GM23338 (cell line): ENCODE measurements around the gene SIAE. TPM values are rescaled to one million over a fixed set of nuclear protein-coding genes. Genes with fewer than 3 reads are reported as not detected.

Source experiments
- ATAC-seq: fragments of 200-7000 bp; cut with Tn5 transposase; 3 replicates; pipeline ENCODE4 v1.9.1; 2020
- DNase-seq: peaks from one replicate; pipeline ENCODE4 v3.0.0-alpha.2; 2015; ENCODE audit warnings: low spot score
- H2AFZ ChIP-seq: fragments of 200-600 bp; sonication (generic); 2 replicates; pipeline ENCODE4 v1.8.0; 2016; ENCODE audit warnings: antibody characterized with exemption, mild to moderate bottlenecking, moderate library complexity
- H3F3A ChIP-seq: fragments of 200-600 bp; sonication (generic); replicated peaks from 2 replicates; pipeline ENCODE4 v1.8.0; 2017; ENCODE audit warnings: antibody characterized with exemption, mixed run types, low read depth
- H3K27ac ChIP-seq: fragments of 200-600 bp; sonication (generic); 2 replicates; pipeline ENCODE4 v1.6.1; 2016; ENCODE audit warnings: low read depth
- H3K27me3 ChIP-seq: fragments of 200-600 bp; sonication (generic); 2 replicates; pipeline ENCODE4 v1.8.0; 2016; ENCODE audit warnings: mild to moderate bottlenecking, mixed run types, moderate library complexity; ENCODE audit not compliant: insufficient read depth
- H3K36me3 ChIP-seq: fragments of 200-600 bp; sonication (generic); 2 replicates; pipeline ENCODE4 v1.8.0; 2016; ENCODE audit warnings: mild to moderate bottlenecking; ENCODE audit not compliant: insufficient read depth
- H3K4me1 ChIP-seq: fragments of 200-600 bp; sonication (generic); 2 replicates; pipeline ENCODE4 v1.8.0; 2016; ENCODE audit warnings: mild to moderate bottlenecking, moderate library complexity; ENCODE audit not compliant: insufficient read depth
- H3K4me2 ChIP-seq: fragments of 200-600 bp; sonication (generic); 2 replicates; pipeline ENCODE4 v1.7.1; 2017; ENCODE audit warnings: mixed run types
- H3K4me3 ChIP-seq: fragments of 200-600 bp; sonication (generic); 2 replicates; pipeline ENCODE4 v1.6.1; 2016; ENCODE audit warnings: mixed run types
- H3K79me2 ChIP-seq: fragments of 200-600 bp; sonication (generic); replicated peaks from 2 replicates; pipeline ENCODE4 v1.8.0; 2017; ENCODE audit warnings: mild to moderate bottlenecking; ENCODE audit not compliant: insufficient read depth
- H3K9me2 ChIP-seq: fragments of 200-600 bp; sonication (generic); 2 replicates; pipeline ENCODE4 v1.8.0; 2017; ENCODE audit not compliant: insufficient read depth
- H4K20me1 ChIP-seq: fragments of 200-600 bp; sonication (generic); replicated peaks from 2 replicates; pipeline ENCODE4 v1.8.0; 2017; ENCODE audit warnings: mild to moderate bottlenecking; ENCODE audit not compliant: insufficient read depth
- H3K27ac Mint-ChIP-seq: 2 replicates; pipeline ENCODE4 v1.8.0; 2020; ENCODE audit warnings: inconsistent platforms, mild to moderate bottlenecking, moderate library complexity, mixed read lengths
- H3K27me3 Mint-ChIP-seq: 3 replicates; pipeline ENCODE4 v1.8.0; 2022; ENCODE audit warnings: low read depth, mild to moderate bottlenecking, moderate library complexity, mixed read lengths, inconsistent platforms; ENCODE audit not compliant: insufficient read depth, poor library complexity
- H3K36me3 Mint-ChIP-seq: 3 replicates; pipeline ENCODE4 v1.8.0; 2021; ENCODE audit warnings: low read depth, mild to moderate bottlenecking, inconsistent platforms, moderate library complexity, mixed read lengths
- H3K4me1 Mint-ChIP-seq: 3 replicates; pipeline ENCODE4 v1.8.0; 2020; ENCODE audit warnings: mild to moderate bottlenecking, inconsistent platforms, mixed read lengths
- H3K4me3 Mint-ChIP-seq: 3 replicates; pipeline ENCODE4 v1.8.0; 2021; ENCODE audit warnings: moderate library complexity, mild to moderate bottlenecking, inconsistent platforms, mixed read lengths
- H3K9me3 Mint-ChIP-seq: 3 replicates; pipeline ENCODE4 v1.8.0; 2020; ENCODE audit warnings: moderate library complexity, mild to moderate bottlenecking, inconsistent platforms, mixed read lengths
- CREB1 ChIP-seq: fragments of 250-450 bp; sonication (Bioruptor Pico); IDR thresholded peaks from 2 replicates; pipeline ENCODE4 v1.5.0; 2020; ENCODE audit warnings: low read depth, mild to moderate bottlenecking, moderate library complexity
- EZH2 ChIP-seq: fragments of 200-600 bp; sonication (generic); IDR thresholded peaks from one replicate; pipeline ENCODE4 v1.8.0; 2017; ENCODE audit warnings: antibody characterized with exemption, mild to moderate bottlenecking, low read depth; ENCODE audit not compliant: unreplicated experiment
- JUNB ChIP-seq: IDR thresholded peaks from one replicate; pipeline ENCODE4 v1.6.1; 2016; ENCODE audit warnings: antibody characterized with exemption; ENCODE audit not compliant: unreplicated experiment
- NANOG ChIP-seq: IDR thresholded peaks from 2 replicates; pipeline ENCODE4 v1.6.1; 2016; ENCODE audit warnings: antibody characterized with exemption, borderline replicate concordance
- polyA plus RNA-seq: library from polyadenylated mRNA; unstranded; fragments of >200 nt; fragmentation: Nextera tagmentation; extraction: Ambion mirVana; gene quantifications from 2 replicates; pipeline ENCODE4 v1.2.1, GENCODE V29; 2016
- total RNA-seq: library from RNA; depleted of rRNA; stranded (reverse); fragments of >200 nt; shearing (Covaris generic); gene quantifications from 2 replicates; pipeline ENCODE4 v1.2.3, GENCODE V29; 2014
- TF ChIP-seq, protein P1 (sequence below): fragments of 250-450 bp; sonication (Bioruptor Pico); IDR thresholded peaks from 2 replicates; pipeline ENCODE4 v1.5.0; 2020; ENCODE audit warnings: mild to moderate bottlenecking, moderate library complexity
- TF ChIP-seq, protein P2 (sequence below): IDR thresholded peaks from one replicate; pipeline ENCODE4 v1.6.1; 2018; ENCODE audit warnings: antibody characterized with exemption; ENCODE audit not compliant: unreplicated experiment
- TF ChIP-seq, protein P3 (sequence below): IDR thresholded peaks from 2 replicates; pipeline ENCODE4 v1.6.1; 2016; ENCODE audit warnings: antibody characterized with exemption

SIAE gene
- total and polyA plus RNA-seq, 2 experiments from 2014 or later = 1.1 to 1.7 TPM

GRCh38 chr11:124600621-124601320, 72.8 kb downstream of the SIAE start (continued):
- TF ChIP-seq, protein P1, sequence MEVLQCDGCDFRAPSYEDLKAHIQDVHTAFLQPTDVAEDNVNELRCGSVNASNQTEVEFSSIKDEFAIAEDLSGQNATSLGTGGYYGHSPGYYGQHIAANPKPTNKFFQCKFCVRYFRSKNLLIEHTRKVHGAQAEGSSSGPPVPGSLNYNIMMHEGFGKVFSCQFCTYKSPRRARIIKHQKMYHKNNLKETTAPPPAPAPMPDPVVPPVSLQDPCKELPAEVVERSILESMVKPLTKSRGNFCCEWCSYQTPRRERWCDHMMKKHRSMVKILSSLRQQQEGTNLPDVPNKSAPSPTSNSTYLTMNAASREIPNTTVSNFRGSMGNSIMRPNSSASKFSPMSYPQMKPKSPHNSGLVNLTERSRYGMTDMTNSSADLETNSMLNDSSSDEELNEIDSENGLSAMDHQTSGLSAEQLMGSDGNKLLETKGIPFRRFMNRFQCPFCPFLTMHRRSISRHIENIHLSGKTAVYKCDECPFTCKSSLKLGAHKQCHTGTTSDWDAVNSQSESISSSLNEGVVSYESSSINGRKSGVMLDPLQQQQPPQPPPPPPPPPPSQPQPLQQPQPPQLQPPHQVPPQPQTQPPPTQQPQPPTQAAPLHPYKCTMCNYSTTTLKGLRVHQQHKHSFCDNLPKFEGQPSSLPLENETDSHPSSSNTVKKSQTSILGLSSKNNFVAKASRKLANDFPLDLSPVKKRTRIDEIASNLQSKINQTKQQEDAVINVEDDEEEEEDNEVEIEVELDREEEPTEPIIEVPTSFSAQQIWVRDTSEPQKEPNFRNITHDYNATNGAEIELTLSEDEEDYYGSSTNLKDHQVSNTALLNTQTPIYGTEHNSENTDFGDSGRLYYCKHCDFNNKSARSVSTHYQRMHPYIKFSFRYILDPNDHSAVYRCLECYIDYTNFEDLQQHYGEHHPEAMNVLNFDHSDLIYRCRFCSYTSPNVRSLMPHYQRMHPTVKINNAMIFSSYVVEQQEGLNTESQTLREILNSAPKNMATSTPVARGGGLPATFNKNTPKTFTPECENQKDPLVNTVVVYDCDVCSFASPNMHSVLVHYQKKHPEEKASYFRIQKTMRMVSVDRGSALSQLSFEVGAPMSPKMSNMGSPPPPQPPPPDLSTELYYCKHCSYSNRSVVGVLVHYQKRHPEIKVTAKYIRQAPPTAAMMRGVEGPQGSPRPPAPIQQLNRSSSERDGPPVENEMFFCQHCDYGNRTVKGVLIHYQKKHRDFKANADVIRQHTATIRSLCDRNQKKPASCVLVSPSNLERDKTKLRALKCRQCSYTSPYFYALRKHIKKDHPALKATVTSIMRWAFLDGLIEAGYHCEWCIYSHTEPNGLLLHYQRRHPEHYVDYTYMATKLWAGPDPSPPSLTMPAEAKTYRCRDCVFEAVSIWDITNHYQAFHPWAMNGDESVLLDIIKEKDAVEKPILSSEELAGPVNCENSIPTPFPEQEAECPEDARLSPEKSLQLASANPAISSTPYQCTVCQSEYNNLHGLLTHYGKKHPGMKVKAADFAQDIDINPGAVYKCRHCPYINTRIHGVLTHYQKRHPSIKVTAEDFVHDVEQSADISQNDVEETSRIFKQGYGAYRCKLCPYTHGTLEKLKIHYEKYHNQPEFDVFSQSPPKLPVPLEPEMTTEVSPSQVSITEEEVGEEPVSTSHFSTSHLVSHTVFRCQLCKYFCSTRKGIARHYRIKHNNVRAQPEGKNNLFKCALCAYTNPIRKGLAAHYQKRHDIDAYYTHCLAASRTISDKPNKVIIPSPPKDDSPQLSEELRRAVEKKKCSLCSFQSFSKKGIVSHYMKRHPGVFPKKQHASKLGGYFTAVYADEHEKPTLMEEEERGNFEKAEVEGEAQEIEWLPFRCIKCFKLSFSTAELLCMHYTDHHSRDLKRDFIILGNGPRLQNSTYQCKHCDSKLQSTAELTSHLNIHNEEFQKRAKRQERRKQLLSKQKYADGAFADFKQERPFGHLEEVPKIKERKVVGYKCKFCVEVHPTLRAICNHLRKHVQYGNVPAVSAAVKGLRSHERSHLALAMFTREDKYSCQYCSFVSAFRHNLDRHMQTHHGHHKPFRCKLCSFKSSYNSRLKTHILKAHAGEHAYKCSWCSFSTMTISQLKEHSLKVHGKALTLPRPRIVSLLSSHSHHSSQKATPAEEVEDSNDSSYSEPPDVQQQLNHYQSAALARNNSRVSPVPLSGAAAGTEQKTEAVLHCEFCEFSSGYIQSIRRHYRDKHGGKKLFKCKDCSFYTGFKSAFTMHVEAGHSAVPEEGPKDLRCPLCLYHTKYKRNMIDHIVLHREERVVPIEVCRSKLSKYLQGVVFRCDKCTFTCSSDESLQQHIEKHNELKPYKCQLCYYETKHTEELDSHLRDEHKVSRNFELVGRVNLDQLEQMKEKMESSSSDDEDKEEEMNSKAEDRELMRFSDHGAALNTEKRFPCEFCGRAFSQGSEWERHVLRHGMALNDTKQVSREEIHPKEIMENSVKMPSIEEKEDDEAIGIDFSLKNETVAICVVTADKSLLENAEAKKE (CRISPR knock-in tag) = no peak
- no peak for TF ChIP-seq CREB1 (CRISPR knock-in tag)

DNA sequence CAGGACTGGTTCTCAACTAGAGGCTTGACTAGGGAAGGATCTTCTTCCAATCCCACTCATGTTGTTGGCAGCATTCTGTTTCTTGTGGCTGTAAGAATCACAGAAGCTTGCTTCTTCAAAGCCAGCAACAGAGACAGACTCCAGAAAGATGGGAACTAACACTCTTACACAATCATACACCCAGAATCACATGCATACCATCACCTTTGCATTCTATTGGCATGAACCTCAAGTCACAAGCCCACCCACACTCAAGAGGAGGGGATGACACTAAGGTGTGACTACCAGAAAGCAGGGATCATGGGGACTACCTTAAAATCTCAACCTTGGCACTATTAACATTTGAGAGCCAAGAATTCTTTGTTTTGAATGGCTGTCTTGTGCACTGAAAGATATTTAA, 75.9 kb downstream of the SIAE start:
- Histone ChIP-seq H3K9me2 (no peaks in the 10 kb centered on the region), H3F3A (no peaks in the 10 kb centered on the region), H3K27me3 (no peaks in the 10 kb centered on the region), H3K4me1 (peaks cover 13% of the 10 kb centered on the region), H4K20me1 (no peaks in the 10 kb centered on the region), H2AFZ (no peak overlapping the region), H3K4me2 (no peak overlapping the region), H3K27ac (no peak overlapping the region), H3K36me3 (no peaks in the 10 kb centered on the region), H3K79me2 (no peaks in the 10 kb centered on the region), H3K4me3 (no peak overlapping the region)
- no peak overlapping the region for H3K27ac Mint-ChIP-seq
- H3K4me1 Mint-ChIP-seq = peaks cover 10% of the 10 kb centered on the region
- peaks cover 7% of the 10 kb centered on the region for H3K27me3 Mint-ChIP-seq
- DNase-seq (no peak), ATAC-seq (no peak)
- H3K9me3 Mint-ChIP-seq = no peaks in the 10 kb centered on the region
- H3K4me3 Mint-ChIP-seq = no peak overlapping the region
- TF ChIP-seq, protein P2, sequence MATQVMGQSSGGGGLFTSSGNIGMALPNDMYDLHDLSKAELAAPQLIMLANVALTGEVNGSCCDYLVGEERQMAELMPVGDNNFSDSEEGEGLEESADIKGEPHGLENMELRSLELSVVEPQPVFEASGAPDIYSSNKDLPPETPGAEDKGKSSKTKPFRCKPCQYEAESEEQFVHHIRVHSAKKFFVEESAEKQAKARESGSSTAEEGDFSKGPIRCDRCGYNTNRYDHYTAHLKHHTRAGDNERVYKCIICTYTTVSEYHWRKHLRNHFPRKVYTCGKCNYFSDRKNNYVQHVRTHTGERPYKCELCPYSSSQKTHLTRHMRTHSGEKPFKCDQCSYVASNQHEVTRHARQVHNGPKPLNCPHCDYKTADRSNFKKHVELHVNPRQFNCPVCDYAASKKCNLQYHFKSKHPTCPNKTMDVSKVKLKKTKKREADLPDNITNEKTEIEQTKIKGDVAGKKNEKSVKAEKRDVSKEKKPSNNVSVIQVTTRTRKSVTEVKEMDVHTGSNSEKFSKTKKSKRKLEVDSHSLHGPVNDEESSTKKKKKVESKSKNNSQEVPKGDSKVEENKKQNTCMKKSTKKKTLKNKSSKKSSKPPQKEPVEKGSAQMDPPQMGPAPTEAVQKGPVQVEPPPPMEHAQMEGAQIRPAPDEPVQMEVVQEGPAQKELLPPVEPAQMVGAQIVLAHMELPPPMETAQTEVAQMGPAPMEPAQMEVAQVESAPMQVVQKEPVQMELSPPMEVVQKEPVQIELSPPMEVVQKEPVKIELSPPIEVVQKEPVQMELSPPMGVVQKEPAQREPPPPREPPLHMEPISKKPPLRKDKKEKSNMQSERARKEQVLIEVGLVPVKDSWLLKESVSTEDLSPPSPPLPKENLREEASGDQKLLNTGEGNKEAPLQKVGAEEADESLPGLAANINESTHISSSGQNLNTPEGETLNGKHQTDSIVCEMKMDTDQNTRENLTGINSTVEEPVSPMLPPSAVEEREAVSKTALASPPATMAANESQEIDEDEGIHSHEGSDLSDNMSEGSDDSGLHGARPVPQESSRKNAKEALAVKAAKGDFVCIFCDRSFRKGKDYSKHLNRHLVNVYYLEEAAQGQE = no peak
- TF ChIP-seq EZH2 (no peak), NANOG (no peak), JUNB (no peak)
- TF ChIP-seq, protein P3, sequence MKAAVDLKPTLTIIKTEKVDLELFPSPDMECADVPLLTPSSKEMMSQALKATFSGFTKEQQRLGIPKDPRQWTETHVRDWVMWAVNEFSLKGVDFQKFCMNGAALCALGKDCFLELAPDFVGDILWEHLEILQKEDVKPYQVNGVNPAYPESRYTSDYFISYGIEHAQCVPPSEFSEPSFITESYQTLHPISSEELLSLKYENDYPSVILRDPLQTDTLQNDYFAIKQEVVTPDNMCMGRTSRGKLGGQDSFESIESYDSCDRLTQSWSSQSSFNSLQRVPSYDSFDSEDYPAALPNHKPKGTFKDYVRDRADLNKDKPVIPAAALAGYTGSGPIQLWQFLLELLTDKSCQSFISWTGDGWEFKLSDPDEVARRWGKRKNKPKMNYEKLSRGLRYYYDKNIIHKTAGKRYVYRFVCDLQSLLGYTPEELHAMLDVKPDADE = no peak
- H3K36me3 Mint-ChIP-seq = no peaks in the 10 kb centered on the region
